Measurements from ENCODE around the gene CFL1. TPM values are rescaled to one million over a fixed set of nuclear protein-coding genes. Genes with fewer than 3 reads are reported as not detected.

The CFL1 gene
- total and polyA plus RNA-seq, 2 of the 4 experiments (the other 2 are of a cell fraction): 960 to 2,231 TPM

- TF ChIP-seq RFX5 (IDR thresholded peaks at IDR 0.05; ENCODE audit: low read depth, low read length) (no peak), MAFK (IDR thresholded peaks at IDR 0.05; ENCODE audit: low read depth, low read length) (no peak), CTCF (conservative IDR thresholded peaks at IDR 0.05; ENCODE audit: low read depth, low read length) (0 out of 2 replicates have a peak, but pooled peaks have one; percentile 23), SMC3 (IDR thresholded peaks at IDR 0.05; ENCODE audit: low read depth, low read length) (0 out of 2 replicates have a peak, but pooled peaks have one; percentile 6), RAD21 (IDR thresholded peaks at IDR 0.05; ENCODE audit: low read length) (peak; percentile 12; the same call in 1 of the 2 replicates), MXI1 (IDR thresholded peaks at IDR 0.05; ENCODE audit: borderline replicate concordance, low read depth, low read length) (no peak)
- Histone ChIP-seq H4K20me1 (ENCODE audit: insufficient read depth, low read length) (peaks cover 27% of the 10 kb centered on the region), H3K27ac (ENCODE audit: insufficient read depth, low read length) (peak overlapping the region; percentile 98), H3K14ac (replicated peaks; ENCODE audit: low read depth, low read length) (peak overlapping the region; percentile 97), H3K4me2 (ENCODE audit: low read depth, low read length) (peak overlapping the region; percentile 96), H3K56ac (ENCODE audit: extremely low read depth, insufficient read depth, low read length) (peak overlapping the region; percentile 88), H2AFZ (replicated peaks; ENCODE audit: low read length, poor library complexity) (peak overlapping the region; percentile 76), H3K4me1 (ENCODE audit: control insufficient read depth, insufficient read depth, low read length) (peaks cover 14% of the 10 kb centered on the region), H2AK9ac (replicated peaks; ENCODE audit: low read depth, low read length, poor library complexity) (peak overlapping the region; percentile 99), H3K27me3 (ENCODE audit: control insufficient read depth, insufficient read depth, low read length) (no peaks in the 10 kb centered on the region), H2BK20ac (ENCODE audit: low read depth, low read length) (no peak overlapping the region), H2AK5ac (ENCODE audit: low read depth, low read length) (peak overlapping the region; percentile 87), H2BK5ac (ENCODE audit: low read depth, low read length, poor library complexity, severe bottlenecking) (peak overlapping the region; percentile 97), H2BK15ac (ENCODE audit: low read depth, low read length) (no peak overlapping the region; the same call in 2 of the 3 replicates), H3K4me3 (ENCODE audit: insufficient read depth, low read depth, low read length) (peak overlapping the region; percentile 89), H3K9ac (ENCODE audit: low read depth, low read length) (peak overlapping the region; percentile 98), H3K9me3 (ENCODE audit: control insufficient read depth, insufficient read depth, low read length) (no peaks in the 10 kb centered on the region), H4K5ac (ENCODE audit: low read depth, low read length) (peak overlapping the region; percentile 89), H2BK120ac (ENCODE audit: low read depth, low read length) (peak overlapping the region; percentile 73), H3K23ac (ENCODE audit: low read depth, low read length) (peak overlapping the region; percentile 93), H3K4ac (ENCODE audit: low read depth, low read length) (peak overlapping the region; percentile 97), H4K91ac (ENCODE audit: insufficient read depth, low read depth, low read length) (peak overlapping the region; percentile 81), H3K36me3 (ENCODE audit: control insufficient read depth, insufficient read depth, low read length) (peaks cover 41% of the 10 kb centered on the region), H3K9me1 (ENCODE audit: insufficient read depth, low read length) (0 out of 2 replicates have a peak, but pooled peaks cover 5% of the 10 kb centered on the region), H3K18ac (ENCODE audit: low read depth, low read length) (peak overlapping the region; percentile 71), H3K79me1 (ENCODE audit: low read depth in 1 of 2, low read length in 2 of 2) (peaks cover 18 to 57% of the 10 kb centered on the region in 2 experiments), H4K8ac (ENCODE audit: low read depth in 2 of 2, low read length in 2 of 2) (peak overlapping the region; percentile 73)
- dilution Hi-C loops (cut with HindIII; ENCODE audit: low sequenced_read_pairs, unreplicated experiment): no loop called here
- WGBS, 2 experiments (ENCODE audit: extremely low coverage in 2 of 2, insufficient read length in 1 of 2): 7% methylated on average over 11 of the region's 26 CpGs; no CpG with 5 or more reads in 1 of the 2 experiments
- in situ Hi-C loops (cut with MboI; ENCODE audit: low sequenced_read_pairs): no loop called here
- no TSS peak for BruUV-seq (replicated peaks)
- ATAC-seq (ENCODE audit: low read depth) (peak; percentile 28), DNase-seq (no peak)
- intact Hi-C loops (cut with micrococcal nuclease): no loop called here
- ChIA-PET CTCF (interaction anchor here (1.1 to 2.1 kb wide), 3 partner anchors 13 to 16 kb away, joined by 3 to 9 read pairs (median 8); partner anchors contain the start of gene FIBP), POLR2A (ENCODE audit: unreplicated experiment) (interaction anchor here (0.7 to 1.3 kb wide), 4 partner anchors 9 to 14 kb away, joined by 4 to 7 read pairs (median 4); no protein-coding TSS in a partner anchor)
These were observed 14.0 kb upstream of the CFL1 start for GRCh38 chr11:65871811-65872548.
